Mesenchymal stem cell (in vitro differentiated cells and primary cell): ENCODE results near the gene FBXL7.

Experiments
- DNase-seq: peaks from one replicate; pipeline ENCODE4 v3.0.0-alpha.2; 2013
- H2AFZ ChIP-seq: one replicate; pipeline ENCODE4 v1.6.1; 2013; ENCODE audit warnings: low read depth, mild to moderate bottlenecking, control low read depth, inconsistent platforms, low read length, moderate library complexity
- H2AK5ac ChIP-seq: 2 replicates; pipeline ENCODE4 v1.6.1; 2013; ENCODE audit warnings: low read length, moderate library complexity, mild to moderate bottlenecking, inconsistent platforms; ENCODE audit not compliant: severe bottlenecking
- H2BK120ac ChIP-seq: one replicate; pipeline ENCODE4 v1.6.1; 2013; ENCODE audit warnings: low read depth, mild to moderate bottlenecking, inconsistent platforms, low read length, moderate library complexity
- H2BK12ac ChIP-seq, 2 experiments: one replicate each; pipeline ENCODE4 v1.6.1; 2013; ENCODE audit warnings: inconsistent platforms in 2 of 2, low read length in 2 of 2, mild to moderate bottlenecking in 2 of 2, moderate library complexity in 2 of 2, control low read depth in 1 of 2
- H2BK15ac ChIP-seq: one replicate; pipeline ENCODE4 v1.6.1; 2013; ENCODE audit warnings: mild to moderate bottlenecking, low read depth, inconsistent platforms; ENCODE audit not compliant: poor library complexity, severe bottlenecking
- H2BK5ac ChIP-seq: 2 replicates; pipeline ENCODE4 v1.6.1; 2013; ENCODE audit warnings: low read depth, mild to moderate bottlenecking, low read length, control low read depth, inconsistent platforms; ENCODE audit not compliant: poor library complexity, severe bottlenecking
- H3K14ac ChIP-seq, 2 experiments: one replicate each; pipeline ENCODE4 v1.6.1; 2013; ENCODE audit warnings: inconsistent platforms in 2 of 2, low read length in 2 of 2, control low read depth in 1 of 2, mild to moderate bottlenecking in 1 of 2, moderate library complexity in 1 of 2
- H3K18ac ChIP-seq, 2 experiments: one replicate each; pipeline ENCODE4 v1.6.1; 2013; ENCODE audit warnings: inconsistent platforms in 2 of 2, low read length in 2 of 2, control low read depth in 1 of 2, low read depth in 1 of 2, mild to moderate bottlenecking in 1 of 2
- H3K23ac ChIP-seq, 2 experiments: one replicate each; pipeline ENCODE4 v1.6.1; 2013; ENCODE audit warnings: inconsistent platforms in 2 of 2, low read length in 2 of 2, mild to moderate bottlenecking in 2 of 2, moderate library complexity in 2 of 2, control low read depth in 1 of 2
- H3K27ac ChIP-seq: 2 replicates; pipeline ENCODE4 v1.5.1; 2013; ENCODE audit warnings: mild to moderate bottlenecking, moderate library complexity, low read length, control low read depth, inconsistent platforms; ENCODE audit not compliant: poor library complexity, severe bottlenecking
- H3K27me3 ChIP-seq, 2 experiments: 2 replicates each; pipeline versions ENCODE4 v1.6.1 to v1.7.0; 2013; ENCODE audit warnings: low read length in 2 of 2, mild to moderate bottlenecking in 2 of 2, moderate library complexity in 2 of 2, control low read depth in 1 of 2, inconsistent platforms in 1 of 2; ENCODE audit not compliant: control insufficient read depth in 1 of 2, insufficient read depth in 1 of 2
- H3K36me3 ChIP-seq, 2 experiments: 2 replicates each; pipeline versions ENCODE4 v1.6.1 to v1.7.0; 2013; ENCODE audit warnings: low read length in 2 of 2, control low read depth in 1 of 2, inconsistent platforms in 1 of 2, low read depth in 1 of 2, mild to moderate bottlenecking in 1 of 2; ENCODE audit not compliant: insufficient read depth in 2 of 2, control insufficient read depth in 1 of 2
- H3K4ac ChIP-seq, 2 experiments: one replicate each; pipeline ENCODE4 v1.6.1; 2013; ENCODE audit warnings: inconsistent platforms in 2 of 2, low read length in 2 of 2, mild to moderate bottlenecking in 2 of 2, moderate library complexity in 2 of 2, control low read depth in 1 of 2, low read depth in 1 of 2
- H3K4me1 ChIP-seq: 2 replicates; pipeline ENCODE4 v1.6.1; 2013; ENCODE audit warnings: low read depth, low read length, control low read depth; ENCODE audit not compliant: control insufficient read depth, insufficient read depth
- H3K4me2 ChIP-seq: 2 replicates; pipeline ENCODE4 v1.6.1; 2013; ENCODE audit warnings: low read length, mild to moderate bottlenecking, inconsistent platforms; ENCODE audit not compliant: poor library complexity, severe bottlenecking
- H3K4me3 ChIP-seq, 2 experiments: 2 replicates each; pipeline versions ENCODE4 v1.5.1 to v1.7.0; 2013; ENCODE audit warnings: low read length in 2 of 2, mild to moderate bottlenecking in 2 of 2, control low read depth in 1 of 2, low read depth in 1 of 2; ENCODE audit not compliant: insufficient read depth in 1 of 2
- H3K79me1 ChIP-seq: replicated peaks from 2 replicates; pipeline ENCODE4 v1.6.1; 2013; ENCODE audit warnings: mild to moderate bottlenecking, control low read depth, low read length, inconsistent platforms; ENCODE audit not compliant: poor library complexity, severe bottlenecking
- H3K9ac ChIP-seq: 2 replicates; pipeline ENCODE4 v1.7.0; 2013; ENCODE audit warnings: mild to moderate bottlenecking, low read length, moderate library complexity
- H3K9me3 ChIP-seq: 2 replicates; pipeline ENCODE4 v1.7.0; 2013; ENCODE audit warnings: mild to moderate bottlenecking, low read length; ENCODE audit not compliant: control insufficient read depth
- H4K8ac ChIP-seq: one replicate; pipeline ENCODE4 v1.6.1; 2013; ENCODE audit warnings: inconsistent platforms, mild to moderate bottlenecking, low read length, moderate library complexity
- H4K91ac ChIP-seq: one replicate; pipeline ENCODE4 v1.6.1; 2013; ENCODE audit warnings: mild to moderate bottlenecking, low read length, inconsistent platforms
- WGBS: methylation state at CpG from one replicate; pipeline ENCODE4 v1.1.7; 2013; ENCODE audit warnings: mixed read lengths; 5-methylcytosine and 5-hydroxymethylcytosine counted together

FBXL7 gene

DNA sequence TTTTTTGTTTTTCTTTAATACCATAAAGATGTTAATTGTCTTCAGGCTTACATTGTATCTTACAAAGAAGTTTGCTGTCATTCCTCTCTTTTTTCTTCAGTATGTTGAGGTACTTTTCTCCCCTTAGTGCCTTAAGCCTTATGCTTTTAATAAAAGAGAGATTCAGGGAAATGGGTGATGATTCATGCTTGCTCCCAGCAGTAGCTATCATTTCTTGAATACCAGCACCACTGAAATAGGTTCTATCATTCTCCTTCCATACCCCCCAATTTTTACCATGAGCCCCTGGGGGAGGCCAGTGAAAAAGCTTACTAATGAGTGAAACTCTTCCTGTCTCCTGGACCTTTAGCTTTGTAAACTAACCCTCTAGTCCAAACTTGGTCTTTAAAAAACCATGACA is 165.0 kb downstream of the FBXL7 start:
- no peak overlapping the region for H3K14ac ChIP-seq
- H4K91ac ChIP-seq: no peak overlapping the region
- no peaks in the 10 kb centered on the region for H3K4me1 ChIP-seq
- no peak for DNase-seq
- no peak overlapping the region for H2BK120ac ChIP-seq
- no peaks in the 10 kb centered on the region for H3K27me3 ChIP-seq
- no peaks in the 10 kb centered on the region for H3K36me3 ChIP-seq
- no peak overlapping the region for H3K4me3 ChIP-seq
- no peak overlapping the region for H4K8ac ChIP-seq
- no peak overlapping the region for H3K9ac ChIP-seq
- no peak overlapping the region for H3K27ac ChIP-seq
- H3K18ac ChIP-seq: no peak overlapping the region
- H3K4ac ChIP-seq: no peak overlapping the region
- no peak overlapping the region for H3K4me2 ChIP-seq
- no peak overlapping the region for H2AFZ ChIP-seq
- no peak overlapping the region for H2BK12ac ChIP-seq
- no peak overlapping the region for H2AK5ac ChIP-seq
- no peak overlapping the region for H2BK5ac ChIP-seq
- H3K9me3 ChIP-seq: peaks cover 26% of the 10 kb centered on the region
- peaks cover 15% of the 10 kb centered on the region for H3K79me1 ChIP-seq
- no peak overlapping the region for H2BK15ac ChIP-seq
- no peak overlapping the region for H3K23ac ChIP-seq

- WGBS: 60% methylated on average over 1 of the region's 2 CpGs
- no peak overlapping the region for H3K18ac ChIP-seq
- no peak overlapping the region for H4K8ac ChIP-seq
Observed at GRCh38 chr5:15669826-15670225, 169.8 kb downstream of the FBXL7 start.

DNA sequence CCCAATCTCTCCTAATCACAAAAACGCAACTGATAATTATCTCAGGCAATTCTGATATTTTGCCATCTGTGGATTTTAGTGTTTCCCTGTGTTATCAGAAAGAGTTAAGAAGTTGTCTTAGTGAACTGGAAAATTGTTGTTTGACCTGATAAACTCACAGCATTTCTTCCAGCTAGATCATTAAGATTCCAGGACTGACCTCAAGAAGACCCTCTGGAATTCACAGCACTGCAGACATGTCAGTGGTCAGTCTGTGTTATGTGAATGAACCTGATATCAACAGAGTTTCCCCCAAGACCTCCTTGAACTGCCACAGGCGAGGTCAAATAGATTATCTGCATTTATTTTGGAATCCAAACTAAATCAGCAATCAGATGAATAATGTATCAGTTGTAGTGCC is 174.7 kb downstream of the FBXL7 start:
- Histone ChIP-seq H3K14ac (no peak overlapping the region), H2AK5ac (no peak overlapping the region), H3K36me3 (no peaks in the 10 kb centered on the region), H3K27ac (no peak overlapping the region), H2BK12ac (no peak overlapping the region), H3K79me1 (peaks cover 17% of the 10 kb centered on the region), H3K4me1 (no peaks in the 10 kb centered on the region), H3K9ac (no peak overlapping the region), H2AFZ (no peak overlapping the region), H3K18ac (no peak overlapping the region), H3K9me3 (no peaks in the 10 kb centered on the region), H2BK120ac (no peak overlapping the region), H4K91ac (no peak overlapping the region), H3K23ac (no peak overlapping the region), H3K27me3 (no peaks in the 10 kb centered on the region), H4K8ac (no peak overlapping the region), H2BK15ac (no peak overlapping the region), H3K4ac (no peak overlapping the region), H3K4me2 (no peak overlapping the region), H3K4me3 (no peak overlapping the region), H2BK5ac (no peak overlapping the region)
- WGBS: no CpG with 5 or more reads among the region's 2 CpGs
- DNase-seq: no peak

More at GRCh38 chr5:15669826-15670225, 169.8 kb downstream of the FBXL7 start:
- Histone ChIP-seq H3K79me1 (peaks cover 21% of the 10 kb centered on the region), H2BK5ac (no peak overlapping the region), H3K27ac (no peak overlapping the region), H2BK120ac (no peak overlapping the region), H2BK12ac (no peak overlapping the region), H2AK5ac (no peak overlapping the region), H3K9me3 (no peaks in the 10 kb centered on the region), H3K4me1 (no peaks in the 10 kb centered on the region), H3K36me3 (no peaks in the 10 kb centered on the region), H3K9ac (no peak overlapping the region), H4K91ac (no peak overlapping the region), H2BK15ac (no peak overlapping the region), H3K23ac (no peak overlapping the region), H3K4ac (no peak overlapping the region), H2AFZ (no peak overlapping the region), H3K27me3 (no peaks in the 10 kb centered on the region), H3K4me2 (no peak overlapping the region), H3K4me3 (no peak overlapping the region), H3K14ac (no peak overlapping the region)
- DNase-seq: no peak

DNA sequence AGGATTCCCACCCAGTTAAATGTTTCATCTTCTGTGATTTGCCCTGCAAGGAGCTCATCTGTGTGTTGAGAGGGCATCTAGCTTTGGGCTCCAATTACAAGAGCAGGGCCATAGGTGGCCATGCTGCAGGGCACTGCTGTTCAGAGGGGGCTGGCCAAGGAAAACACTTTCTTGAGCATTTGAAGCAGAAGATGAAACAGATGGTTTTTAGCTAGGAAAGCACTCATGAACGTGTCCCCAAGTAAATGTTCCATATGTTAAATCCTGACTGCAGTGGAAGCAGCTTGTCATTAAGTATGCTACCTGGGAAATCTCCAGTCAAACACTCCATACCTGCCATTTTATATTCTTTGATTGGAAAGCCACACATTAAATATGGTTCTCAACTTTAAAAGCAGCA is 176.6 kb downstream of the FBXL7 start:
- H2BK5ac ChIP-seq: no peak overlapping the region
- 93% methylated on average over 1 of the region's 1 CpG for WGBS
- H2AK5ac ChIP-seq: no peak overlapping the region

More for the DNA sequence above, 176.6 kb downstream of the FBXL7 start:
- no peak overlapping the region for H2BK120ac ChIP-seq
- no peak overlapping the region for H2BK15ac ChIP-seq
- no peaks in the 10 kb centered on the region for H3K36me3 ChIP-seq
- H3K23ac ChIP-seq: no peak overlapping the region
- no peak for DNase-seq
- no peak overlapping the region for H4K8ac ChIP-seq
- no peak overlapping the region for H3K4me3 ChIP-seq
- no peak overlapping the region for H2BK12ac ChIP-seq
- H3K9ac ChIP-seq: no peak overlapping the region
- no peak overlapping the region for H3K4ac ChIP-seq
- H3K4me2 ChIP-seq: no peak overlapping the region
- no peaks in the 10 kb centered on the region for H3K4me1 ChIP-seq
- H3K14ac ChIP-seq: no peak overlapping the region
- H4K91ac ChIP-seq: no peak overlapping the region
- no peaks in the 10 kb centered on the region for H3K27me3 ChIP-seq
- no peaks in the 10 kb centered on the region for H3K9me3 ChIP-seq
- H2AFZ ChIP-seq: no peak overlapping the region
- no peak overlapping the region for H3K18ac ChIP-seq
- peaks cover 11% of the 10 kb centered on the region for H3K79me1 ChIP-seq
- no peak overlapping the region for H3K27ac ChIP-seq
